Measurements from ENCODE around the gene ZRANB3. TPM values are rescaled to one million over a fixed set of nuclear protein-coding genes. Genes with fewer than 3 reads are reported as not detected.

ZRANB3 gene
- polyA plus RNA-seq, 1 experiment: 3.3 TPM

- DNase-seq (ENCODE audit: low read depth): no peak
- Histone ChIP-seq H3K27me3 (ENCODE audit: control insufficient read depth, insufficient read depth, low read length) (no peaks in the 10 kb centered on the region), H3K36me3 (ENCODE audit: control insufficient read depth, insufficient read depth, low read length) (peaks cover 19% of the 10 kb centered on the region), H3K4me3 (ENCODE audit: low read depth, low read length) (no peak overlapping the region)
- POLR2A ChIA-PET: no interaction called here
- CTCF ChIA-PET: interaction anchor here (0.7 to 2.3 kb wide), 5 partner anchors 13 to 185 kb away, joined by 3 to 10 read pairs (median 3); no protein-coding TSS in a partner anchor
- no peak for TF ChIP-seq CTCF (IDR thresholded peaks at IDR 0.05; ENCODE audit: insufficient read depth, low read depth, low read length)
Observed at GRCh38 chr2:135168204-135168856, 362.7 kb downstream of the ZRANB3 start.

DNA sequence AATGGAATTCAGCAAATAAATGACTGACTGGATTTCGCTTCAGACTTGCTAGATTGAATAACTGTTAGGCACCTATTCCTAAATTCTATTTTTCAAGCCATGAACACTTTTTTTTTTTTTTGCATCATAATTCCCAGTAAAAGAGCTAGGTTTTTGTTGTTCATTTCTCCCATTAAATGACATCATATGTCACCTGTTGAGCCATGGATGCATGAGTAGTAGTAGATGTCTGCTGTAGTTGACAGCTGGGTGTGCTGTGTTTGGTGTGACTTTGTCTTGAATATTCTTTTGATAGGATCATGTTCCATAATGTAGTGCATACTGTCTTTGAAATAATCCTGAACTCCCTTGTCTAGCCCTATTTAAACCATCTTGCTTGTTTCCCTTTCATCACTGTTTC lies 363.7 kb downstream of the ZRANB3 start:
- peaks cover 20% of the 10 kb centered on the region for H3K36me3 ChIP-seq (ENCODE audit: control insufficient read depth, insufficient read depth, low read length)
- H3K27me3 ChIP-seq (ENCODE audit: control insufficient read depth, insufficient read depth, low read length): no peaks in the 10 kb centered on the region
- CTCF ChIA-PET: interaction anchor here (0.6 to 2.3 kb wide), 5 partner anchors 12 to 163 kb away, joined by 3 to 10 read pairs (median 3); no protein-coding TSS in a partner anchor
- H3K4me3 ChIP-seq (ENCODE audit: low read depth, low read length): no peak overlapping the region
- TF ChIP-seq CTCF (IDR thresholded peaks at IDR 0.05; ENCODE audit: insufficient read depth, low read depth, low read length): no peak
- DNase-seq (ENCODE audit: low read depth): no peak
- POLR2A ChIA-PET: no interaction called here

GRCh38 chr2:135164431-135164830 lies 366.6 kb downstream of the ZRANB3 start:
- Histone ChIP-seq H3K4me3 (ENCODE audit: low read depth, low read length) (no peak overlapping the region), H3K36me3 (ENCODE audit: control insufficient read depth, insufficient read depth, low read length) (peaks cover 14% of the 10 kb centered on the region), H3K27me3 (ENCODE audit: control insufficient read depth, insufficient read depth, low read length) (no peaks in the 10 kb centered on the region)
- POLR2A ChIA-PET: interaction anchor here (0.5 kb wide), 1 partner anchor 16 kb away, joined by 5 read pairs; no protein-coding TSS in a partner anchor
- CTCF ChIA-PET: interaction anchor here (0.7 to 1.9 kb wide), 4 partner anchors 13 to 234 kb away, joined by 3 to 7 read pairs (median 4); no protein-coding TSS in a partner anchor
- DNase-seq (ENCODE audit: low read depth): peak; percentile 63
- no peak for TF ChIP-seq CTCF (IDR thresholded peaks at IDR 0.05; ENCODE audit: insufficient read depth, low read depth, low read length)

DNA sequence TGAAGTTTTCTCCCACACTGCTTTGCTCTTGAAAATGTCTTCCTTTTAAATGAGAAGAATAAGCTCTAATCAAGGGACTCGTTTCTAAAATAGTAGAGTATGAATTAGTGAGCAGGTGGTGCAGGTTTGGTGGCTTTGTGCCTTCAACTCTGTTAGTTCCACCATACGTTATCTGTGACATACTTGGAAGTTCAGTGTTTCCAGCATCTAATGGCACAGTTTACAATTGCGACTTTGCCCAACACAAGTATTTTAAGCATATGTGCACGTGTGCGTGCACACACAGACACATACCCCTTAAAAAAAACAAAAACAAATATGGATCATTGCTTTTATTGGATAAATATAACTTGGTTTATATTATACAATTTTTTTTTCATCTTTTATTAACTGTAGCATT lies 367.1 kb downstream of the ZRANB3 start:
- ChIA-PET POLR2A (interaction anchor here (0.5 kb wide), 1 partner anchor 16 kb away, joined by 5 read pairs; no protein-coding TSS in a partner anchor), CTCF (interaction anchor here (0.6 to 1.9 kb wide), 6 partner anchors 10 to 234 kb away, joined by 3 to 7 read pairs (median 3); no protein-coding TSS in a partner anchor)
- H3K27me3 ChIP-seq (ENCODE audit: control insufficient read depth, insufficient read depth, low read length): no peaks in the 10 kb centered on the region
- no peak overlapping the region for H3K4me3 ChIP-seq (ENCODE audit: low read depth, low read length)
- no peak for TF ChIP-seq CTCF (IDR thresholded peaks at IDR 0.05; ENCODE audit: insufficient read depth, low read depth, low read length)
- no peak for DNase-seq (ENCODE audit: low read depth)
- H3K36me3 ChIP-seq (ENCODE audit: control insufficient read depth, insufficient read depth, low read length): peaks cover 12% of the 10 kb centered on the region

GRCh38 chr2:135163306-135163705 lies 367.7 kb downstream of the ZRANB3 start:
- Histone ChIP-seq H3K36me3 (ENCODE audit: control insufficient read depth, insufficient read depth, low read length) (peaks cover 7% of the 10 kb centered on the region), H3K4me3 (ENCODE audit: low read depth, low read length) (no peak overlapping the region), H3K27me3 (ENCODE audit: control insufficient read depth, insufficient read depth, low read length) (no peaks in the 10 kb centered on the region)
- CTCF ChIA-PET: interaction anchor here (0.6 to 1.9 kb wide), 3 partner anchors 10 to 127 kb away, joined by 3 to 5 read pairs (median 3); no protein-coding TSS in a partner anchor
- no peak for TF ChIP-seq CTCF (IDR thresholded peaks at IDR 0.05; ENCODE audit: insufficient read depth, low read depth, low read length)
- DNase-seq (ENCODE audit: low read depth): no peak
- POLR2A ChIA-PET: no interaction called here

All from BJ (cell line).